ENCODE measurements around the gene CHST7.

- TF ChIP-seq CTCF (conservative IDR thresholded peaks at IDR 0.05; ENCODE audit: low read depth, low read length) = no peak
- TF ChIP-seq EZH2 (IDR thresholded peaks at IDR 0.05; ENCODE audit: low read length, unreplicated experiment) = no peak
- no peak for TF ChIP-seq EZH2phosphoT487 (IDR thresholded peaks at IDR 0.05; ENCODE audit: borderline replicate concordance, low read length)
Observed at GRCh38 chrX:46599051-46599560, 25.5 kb downstream of the CHST7 start.

Data from PC-3 (cell line).